Measurements from ENCODE around the gene TNFRSF19.

The TNFRSF19 gene

GRCh38 chr13:23550163-23550562, 20.0 kb upstream of the TNFRSF19 start (continued):
- TF ChIP-seq KLF8 (tag by site-specific recombination; IDR thresholded peaks at IDR 0.05): no peak
- no peak for TF ChIP-seq PBX3 (CRISPR knock-in tag; IDR thresholded peaks at IDR 0.05)
- TF ChIP-seq ZNF155 (tag by site-specific recombination; IDR thresholded peaks at IDR 0.05): no peak
- TF ChIP-seq ZNF544 (tag by site-specific recombination; IDR thresholded peaks at IDR 0.05): no peak
- no peak for TF ChIP-seq ZBTB8A (tag by site-specific recombination; IDR thresholded peaks at IDR 0.05)
- no peak for TF ChIP-seq KLF7 (tag by site-specific recombination; IDR thresholded peaks at IDR 0.05; ENCODE audit: borderline replicate concordance)
- no peak for TF ChIP-seq WT1 (tag by site-specific recombination; IDR thresholded peaks at IDR 0.05)

GRCh38 chr13:23551213-23552008, 18.8 kb upstream of the TNFRSF19 start:
- CTCF ChIA-PET: no interaction called here
- Histone ChIP-seq H3K9me3 (ENCODE audit: control insufficient read depth, insufficient read depth, low read depth, low read length) (no peaks in the 10 kb centered on the region), H3K4me3 (ENCODE audit: low read depth, low read length) (no peak overlapping the region), H3K36me3 (ENCODE audit: control insufficient read depth in 2 of 2, insufficient read depth in 1 of 2, low read length in 2 of 2) (no peaks in the 10 kb centered on the region), H3K4me1 (ENCODE audit: control insufficient read depth, insufficient read depth, low read length) (no peaks in the 10 kb centered on the region), H3K27ac (ENCODE audit: extremely low read depth, low read depth, low read length) (no peak overlapping the region)
- POLR2A ChIA-PET: no interaction called here
- TF ChIP-seq ZNF433 (tag by site-specific recombination; IDR thresholded peaks at IDR 0.05; ENCODE audit: low read depth) (no peak), YY2 (tag by site-specific recombination; IDR thresholded peaks at IDR 0.05) (no peak), KLF1 (tag by site-specific recombination; IDR thresholded peaks at IDR 0.05) (no peak), YY1 (tag by site-specific recombination; IDR thresholded peaks at IDR 0.05) (no peak), ZNF394 (tag by site-specific recombination; IDR thresholded peaks at IDR 0.05; ENCODE audit: borderline replicate concordance) (no peak), ZNF23 (tag by site-specific recombination; IDR thresholded peaks at IDR 0.05; ENCODE audit: borderline replicate concordance) (no peak), FEZF1 (tag by site-specific recombination; IDR thresholded peaks at IDR 0.05) (no peak), ZNF169 (tag by site-specific recombination; IDR thresholded peaks at IDR 0.05) (no peak), ZNF112 (tag by site-specific recombination; IDR thresholded peaks at IDR 0.05) (no peak), ZNF768 (tag by site-specific recombination; IDR thresholded peaks at IDR 0.05) (no peak), ZBTB1 (tag by site-specific recombination; IDR thresholded peaks at IDR 0.05) (no peak), ZNF544 (tag by site-specific recombination; IDR thresholded peaks at IDR 0.05) (no peak), PRDM10 (tag by site-specific recombination; IDR thresholded peaks at IDR 0.05) (no peak), ZBTB44 (tag by site-specific recombination; IDR thresholded peaks at IDR 0.05) (no peak), OSR2 (tag by site-specific recombination; IDR thresholded peaks at IDR 0.05) (no peak), ZNF670 (tag by site-specific recombination; IDR thresholded peaks at IDR 0.05; ENCODE audit: low read depth) (no peak)
- TF ChIP-seq, protein P1, sequence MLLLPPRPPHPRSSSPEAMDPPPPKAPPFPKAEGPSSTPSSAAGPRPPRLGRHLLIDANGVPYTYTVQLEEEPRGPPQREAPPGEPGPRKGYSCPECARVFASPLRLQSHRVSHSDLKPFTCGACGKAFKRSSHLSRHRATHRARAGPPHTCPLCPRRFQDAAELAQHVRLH (tag by site-specific recombination; IDR thresholded peaks at IDR 0.05): no peak
- TF ChIP-seq, protein P2, sequence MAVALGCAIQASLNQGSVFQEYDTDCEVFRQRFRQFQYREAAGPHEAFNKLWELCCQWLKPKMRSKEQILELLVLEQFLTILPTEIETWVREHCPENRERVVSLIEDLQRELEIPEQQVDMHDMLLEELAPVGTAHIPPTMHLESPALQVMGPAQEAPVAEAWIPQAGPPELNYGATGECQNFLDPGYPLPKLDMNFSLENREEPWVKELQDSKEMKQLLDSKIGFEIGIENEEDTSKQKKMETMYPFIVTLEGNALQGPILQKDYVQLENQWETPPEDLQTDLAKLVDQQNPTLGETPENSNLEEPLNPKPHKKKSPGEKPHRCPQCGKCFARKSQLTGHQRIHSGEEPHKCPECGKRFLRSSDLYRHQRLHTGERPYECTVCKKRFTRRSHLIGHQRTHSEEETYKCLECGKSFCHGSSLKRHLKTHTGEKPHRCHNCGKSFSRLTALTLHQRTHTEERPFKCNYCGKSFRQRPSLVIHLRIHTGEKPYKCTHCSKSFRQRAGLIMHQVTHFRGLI (tag by site-specific recombination; IDR thresholded peaks at IDR 0.05): no peak
- TF ChIP-seq, protein P3, sequence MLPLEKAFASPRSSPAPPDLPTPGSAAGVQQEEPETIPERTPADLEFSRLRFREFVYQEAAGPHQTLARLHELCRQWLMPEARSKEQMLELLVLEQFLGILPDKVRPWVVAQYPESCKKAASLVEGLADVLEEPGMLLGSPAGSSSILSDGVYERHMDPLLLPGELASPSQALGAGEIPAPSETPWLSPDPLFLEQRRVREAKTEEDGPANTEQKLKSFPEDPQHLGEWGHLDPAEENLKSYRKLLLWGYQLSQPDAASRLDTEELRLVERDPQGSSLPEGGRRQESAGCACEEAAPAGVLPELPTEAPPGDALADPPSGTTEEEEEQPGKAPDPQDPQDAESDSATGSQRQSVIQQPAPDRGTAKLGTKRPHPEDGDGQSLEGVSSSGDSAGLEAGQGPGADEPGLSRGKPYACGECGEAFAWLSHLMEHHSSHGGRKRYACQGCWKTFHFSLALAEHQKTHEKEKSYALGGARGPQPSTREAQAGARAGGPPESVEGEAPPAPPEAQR (tag by site-specific recombination; IDR thresholded peaks at IDR 0.05): no peak

All from HEK293 (cell line).